NAMALWA (cell line): ENCODE data around the gene REV1.
"Not testable (repeated sequence)": the region's sequence is repeated elsewhere in the genome, so short reads cannot be mapped to it uniquely, and the experiment has no call there.

Source experiments
- DNase-seq: peaks from one replicate; pipeline ENCODE4 v3.0.0-alpha.2; 2015; ENCODE audit warnings: low spot score

Gene REV1

GRCh38 chr2:99489761-99490622 is at the start of gene REV1:
Gene REV1, minus strand, starts transcription at chr2:99490017. Its CDS starts 25,042 bp downstream, at chr2:99464975.
- peak; percentile 95 for DNase-seq

DNA sequence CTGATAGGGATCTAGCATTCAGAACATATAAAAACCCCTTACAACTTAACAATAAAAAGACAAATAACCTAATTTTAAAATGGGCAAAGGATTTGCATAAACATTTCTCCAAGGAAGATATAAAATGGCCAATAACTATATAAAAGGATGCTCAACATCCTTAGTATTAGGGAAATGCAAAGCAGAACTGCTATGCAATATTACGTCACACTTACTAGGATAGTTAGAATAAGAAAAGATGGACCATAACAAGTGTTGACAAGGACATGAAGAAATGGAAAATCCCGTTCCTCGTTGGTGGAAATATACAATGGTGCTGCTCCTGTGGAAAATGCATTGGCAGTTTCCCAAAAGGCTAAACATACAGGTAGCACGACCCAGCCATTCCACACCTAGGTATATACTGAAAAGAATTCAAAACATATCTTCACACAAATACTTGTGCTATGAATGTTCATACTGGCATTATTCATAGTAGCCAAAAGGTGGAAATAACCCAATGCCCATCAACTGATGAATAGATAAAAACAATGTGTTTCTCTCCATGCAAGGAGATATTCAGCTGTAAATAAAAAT is 48.2 kb upstream of the REV1 start:
- DNase-seq, result no peak

- no peak for DNase-seq
Observed at GRCh38 chr2:99524056-99524455, 34.2 kb upstream of the REV1 start.

DNA sequence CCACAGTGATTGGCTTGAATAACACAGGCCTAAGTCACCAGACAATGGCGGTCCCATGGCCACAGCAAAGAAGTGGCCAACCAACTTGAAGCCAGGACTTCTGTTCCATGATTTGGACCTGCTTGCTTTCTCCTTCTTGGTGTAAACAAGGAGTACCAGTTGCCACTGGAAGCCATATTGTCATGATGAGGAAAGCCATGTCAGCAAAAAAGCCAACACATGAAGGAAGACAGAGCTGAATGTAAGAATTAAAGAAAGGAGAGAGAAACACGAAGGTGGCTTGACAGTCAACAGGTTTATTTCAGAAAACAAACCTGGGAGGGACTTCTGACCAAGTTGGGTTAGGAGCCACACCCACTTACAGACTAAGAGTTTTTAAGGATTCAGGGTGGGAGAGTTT is 32.3 kb upstream of the REV1 start:
- no peak for DNase-seq

- DNase-seq, result no peak
Observed at GRCh38 chr2:99520813-99521212, 31.0 kb upstream of the REV1 start.

DNA sequence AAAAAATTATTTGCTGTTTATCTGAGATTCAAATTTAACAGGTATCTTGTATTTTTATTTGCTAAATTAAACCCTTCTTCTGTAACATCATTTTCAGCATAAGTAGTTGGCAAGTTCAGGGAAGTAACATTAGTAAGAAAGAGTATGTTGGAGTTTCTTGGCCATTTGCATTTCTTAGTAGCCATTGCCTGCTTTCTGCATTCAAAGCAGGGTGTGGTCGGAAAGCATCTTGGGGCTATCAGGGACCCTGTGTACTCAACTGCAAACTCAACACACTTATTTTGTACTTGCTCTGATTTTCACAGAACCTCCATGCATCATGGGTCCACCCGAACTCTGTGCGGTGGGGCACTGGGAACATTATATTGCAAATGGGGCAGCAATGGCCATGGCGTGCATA is 30.4 kb upstream of the REV1 start:
- no peak for DNase-seq

- no peak for DNase-seq
Observed at GRCh38 chr2:99514357-99514756, 24.5 kb upstream of the REV1 start.

- no peak for DNase-seq
Observed at GRCh38 chr2:99512181-99512591, 22.4 kb upstream of the REV1 start.

GRCh38 chr2:99509387-99509786 is 19.6 kb upstream of the REV1 start:
- DNase-seq, result no peak

DNA sequence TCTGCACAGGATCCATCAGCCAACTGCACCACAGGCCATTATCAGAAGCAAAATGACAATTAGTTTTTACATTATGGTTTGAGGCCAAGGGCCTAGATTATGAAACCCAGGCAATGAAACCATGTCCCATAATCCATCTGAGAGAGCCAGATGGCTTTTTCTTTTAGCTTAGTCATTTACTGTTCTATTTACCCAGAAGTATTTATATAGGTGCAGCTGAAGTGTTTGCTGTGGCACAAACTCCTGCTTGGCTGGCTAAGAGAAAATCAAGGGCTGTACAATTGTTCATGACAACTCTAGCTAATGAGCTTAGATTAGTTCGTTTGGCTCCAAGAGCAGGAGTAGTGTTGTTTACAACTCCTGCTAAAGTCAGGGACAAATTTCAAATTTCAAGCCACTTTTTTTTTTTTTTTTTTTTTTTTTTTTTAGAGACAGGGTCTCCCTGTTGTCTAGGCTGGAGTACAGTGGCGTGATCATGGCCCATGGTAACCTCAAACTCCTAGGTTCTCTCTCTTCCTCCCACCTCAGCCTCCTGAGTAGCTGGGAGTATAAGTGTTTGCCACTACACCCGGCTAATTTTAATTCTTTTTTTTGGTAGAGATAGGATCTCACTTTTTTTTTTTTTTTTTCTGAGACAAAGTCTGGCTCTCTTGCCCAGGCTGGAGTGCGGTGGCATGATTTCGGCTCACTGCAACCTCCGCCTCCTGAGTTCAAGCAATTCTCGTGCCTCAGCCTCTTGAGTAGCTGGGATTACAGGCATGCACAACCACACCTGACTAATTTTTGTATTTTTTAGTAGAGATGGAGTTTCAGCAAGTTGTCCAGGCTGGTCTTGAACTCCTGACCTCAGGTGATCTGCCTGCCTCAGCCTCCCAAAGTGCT is 18.4 kb upstream of the REV1 start:
- no peak for DNase-seq

DNA sequence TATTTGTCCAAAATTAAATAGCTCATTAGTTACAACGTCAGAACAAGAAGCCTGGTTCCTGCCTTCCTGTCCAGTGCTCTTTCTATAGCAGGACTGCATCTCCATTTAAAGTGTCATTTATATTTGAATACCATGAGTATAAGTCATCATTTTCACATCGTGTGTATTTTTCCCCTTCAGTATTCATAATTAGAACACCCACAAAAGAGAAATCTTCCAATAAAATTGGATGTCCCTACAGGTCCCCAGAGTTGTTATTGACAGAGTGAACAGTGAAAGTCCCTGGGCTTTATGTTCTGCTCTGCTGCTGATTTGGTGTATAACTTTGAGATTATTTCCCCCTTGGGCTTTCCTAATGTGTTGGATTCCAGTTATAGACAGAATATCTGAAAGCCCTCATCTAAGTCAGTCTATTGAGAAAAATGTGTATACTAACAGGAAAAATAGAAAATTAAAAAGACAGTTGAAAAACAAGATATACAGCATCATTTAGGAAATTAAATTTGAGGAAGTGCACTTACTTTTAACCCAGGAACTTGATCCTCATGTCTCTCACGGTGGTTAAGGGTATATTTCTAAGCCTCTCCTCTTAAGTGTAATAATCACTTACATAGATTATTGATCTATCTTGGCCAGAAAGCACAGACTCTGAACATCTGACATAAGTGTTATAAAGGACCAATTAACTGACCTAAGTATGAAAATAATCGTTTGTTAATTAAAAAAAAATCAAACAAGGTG is 15.2 kb upstream of the REV1 start:
- no peak for DNase-seq

- not testable (repeated sequence) for DNase-seq
Observed at GRCh38 chr2:99503662-99504416, 14.0 kb upstream of the REV1 start.

DNA sequence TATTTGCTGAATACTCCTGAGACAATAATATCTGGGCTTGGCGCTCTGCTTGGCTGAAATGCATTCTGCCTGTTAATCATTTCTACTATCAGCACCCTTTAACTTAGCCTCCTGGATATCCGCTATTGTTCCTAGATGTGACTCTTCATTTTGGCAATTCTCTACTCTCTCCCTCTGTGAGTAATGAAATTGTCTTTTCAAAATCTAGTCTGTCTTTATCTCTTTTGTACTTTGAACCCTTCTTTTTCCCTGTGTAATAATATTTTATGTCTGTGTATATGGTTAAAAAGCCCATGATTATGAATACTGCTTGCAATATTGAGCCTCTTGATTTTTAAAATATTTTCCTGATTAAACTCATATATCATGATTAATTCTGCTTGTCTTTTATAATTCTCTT is 6.2 kb upstream of the REV1 start:
- no peak for DNase-seq

GRCh38 chr2:99495115-99495860 is 5.5 kb upstream of the REV1 start:
- DNase-seq, result no peak

DNA sequence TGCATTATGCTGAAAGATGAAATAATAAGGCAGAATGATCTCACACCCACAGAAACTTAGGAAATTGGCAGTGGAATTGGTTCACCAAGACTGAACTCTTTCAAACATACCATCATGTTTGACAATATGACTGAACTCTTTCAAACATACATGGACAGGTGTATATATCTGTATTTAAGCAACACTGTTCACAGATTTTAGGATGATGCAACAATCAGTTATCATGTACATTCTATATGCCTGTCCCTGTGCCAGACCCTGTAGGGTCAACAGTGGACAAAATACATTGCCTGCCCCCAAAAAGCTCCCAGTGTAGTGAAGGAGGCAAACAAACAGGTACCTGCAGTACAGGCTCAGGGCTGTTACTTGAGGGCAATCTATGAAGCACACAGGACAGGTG is 2.9 kb upstream of the REV1 start:
- DNase-seq, result no peak

- no peak for DNase-seq
Observed at GRCh38 chr2:99490623-99491461, 1.0 kb upstream of the REV1 start.

DNA sequence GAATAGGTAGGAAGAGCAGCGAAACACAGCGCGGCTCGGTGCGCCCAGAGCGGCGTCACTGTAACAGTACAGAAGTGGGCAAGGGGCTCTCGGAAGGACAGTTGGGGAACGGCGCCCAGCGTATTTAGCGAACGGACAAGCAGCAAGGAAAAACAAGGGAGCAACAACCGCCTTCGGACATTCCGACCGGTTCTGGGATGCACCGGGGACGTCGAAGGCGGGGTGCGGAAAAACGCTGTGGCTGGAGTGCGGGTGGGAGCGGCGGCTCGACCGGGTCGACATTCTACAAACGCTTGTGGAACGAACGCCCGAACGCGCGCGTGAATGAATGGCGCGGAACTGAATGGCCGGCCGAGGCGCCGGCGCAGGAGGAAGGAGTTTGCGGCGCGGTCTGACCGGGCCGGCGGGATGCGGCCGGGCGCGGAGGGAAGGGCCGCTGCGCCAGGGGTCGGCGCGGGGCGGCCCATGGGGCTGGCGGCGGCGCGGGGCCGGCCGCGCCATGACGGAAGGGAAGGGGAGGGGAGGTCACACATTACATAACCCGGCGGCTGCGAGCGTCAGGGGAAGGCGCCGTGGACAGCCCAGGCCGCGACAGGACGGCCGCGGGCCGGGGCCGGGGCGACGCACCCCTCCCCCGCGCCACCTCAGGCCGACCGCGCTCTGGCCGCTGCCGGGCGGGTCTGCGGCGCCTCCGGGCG is 605 bp downstream of the REV1 start:
- DNase-seq, result peak; percentile 60

GRCh38 chr2:99488539-99489062 is 1.2 kb downstream of the REV1 start:
- DNase-seq, result peak; percentile 67

DNA sequence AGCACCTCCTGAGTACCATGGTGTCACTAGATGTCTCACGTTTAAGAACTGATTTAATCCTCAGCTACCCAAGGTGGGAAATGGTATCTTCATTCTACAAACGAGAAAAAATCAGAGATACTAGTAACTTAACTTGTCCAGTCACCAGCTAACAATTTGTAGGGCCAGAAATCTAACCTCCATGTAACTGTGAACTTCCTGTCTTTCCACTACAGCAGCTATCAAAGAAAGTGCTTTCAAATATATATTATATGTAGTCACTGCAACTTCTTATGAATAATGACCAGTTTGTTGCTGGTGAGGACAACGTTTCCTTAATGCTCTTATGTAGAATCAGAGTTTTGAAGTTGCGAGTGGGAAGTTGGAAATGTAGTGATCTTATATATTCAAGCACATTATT is 1.9 kb downstream of the REV1 start:
- DNase-seq, result no peak
